A549 (cell line): ENCODE results near the gene XK. TPM values are rescaled to one million over a fixed set of nuclear protein-coding genes. Genes with fewer than 3 reads are reported as not detected.

ENCODE experiments used
- ATAC-seq, 2 experiments: fragments of 200-7000 bp in 1 of 2; fragments of >200 bp in 1 of 2; cut with Nextera tagmentation in 1 of 2; cut with Tn5 transposase in 1 of 2; 3 replicates each; pipeline versions ENCODE4 v1.8.0 to v1.9.1; 2018 to 2020; ENCODE audit warnings: mild to moderate bottlenecking in 1 of 2, moderate library complexity in 1 of 2
- CTCF ChIA-PET: fragments of 300-600 bp; sonication (Branson Sonifier 250); formaldehyde crosslinking; extraction: SDS; loops from one replicate; lab custom pipeline; 2021; ENCODE audit warnings: antibody characterized with exemption, inconsistent platforms; lab: Yijun Ruan, JAX
- POLR2A ChIA-PET: fragments of 350-600 bp; formaldehyde crosslinking; extraction: SDS; loops from one replicate; lab custom pipeline; 2021; ENCODE audit warnings: antibody characterized with exemption, inconsistent platforms; lab: Yijun Ruan, JAX
- DNase-seq, 2 experiments: peaks; one replicate each; pipeline versions ENCODE4 v3.0.0 to v3.0.0-alpha.2; 2011 to 2016; ENCODE audit warnings: low read depth in 1 of 2, low spot score in 1 of 2
- FAIRE-seq: peaks from 2 replicates; lab custom pipeline; 2011; peaks lifted over from hg19 to GRCh38; lab: Jason Lieb, UNC
- H3K27ac ChIP-seq, 2 experiments: fragments of >200 bp; sonication (Bioruptor Twin); formaldehyde crosslinking; 3 replicates each; pipeline ENCODE4 v1.5.1; 2016 to 2017
- H3K4me1 ChIP-seq: fragments of >200 bp; sonication (Bioruptor Twin); formaldehyde crosslinking; 3 replicates; pipeline ENCODE4 v1.6.1; 2016
- H3K4me2 ChIP-seq: fragments of >200 bp; sonication (Bioruptor Twin); formaldehyde crosslinking; 3 replicates; pipeline ENCODE4 v1.6.1; 2016
- H3K4me3 ChIP-seq: fragments of >200 bp; sonication (Bioruptor Twin); formaldehyde crosslinking; 3 replicates; pipeline ENCODE4 v1.5.1; 2016
- H3K9me3 ChIP-seq: fragments of >200 bp; sonication (Bioruptor Twin); formaldehyde crosslinking; 3 replicates; pipeline ENCODE4 v1.6.1; 2016
- ATOH8 ChIP-seq: fragments of 250-450 bp; sonication (Bioruptor Pico); IDR thresholded peaks from 2 replicates; pipeline ENCODE4 v1.5.0; 2020; ENCODE audit warnings: low read depth, mild to moderate bottlenecking, moderate library complexity
- BCL3 ChIP-seq: fragments of >200 bp; sonication (Bioruptor Twin); formaldehyde crosslinking; IDR thresholded peaks from 3 replicates; pipeline ENCODE4 v1.6.1; 2016
- EHMT2 ChIP-seq: fragments of 200-600 bp; sonication (generic); IDR thresholded peaks from 2 replicates; pipeline ENCODE4 v1.6.1; 2016; ENCODE audit warnings: antibody characterized with exemption, low read depth, mild to moderate bottlenecking, moderate library complexity
- FOSB ChIP-seq: fragments of 250-450 bp; sonication (Bioruptor Pico); IDR thresholded peaks from 2 replicates; pipeline ENCODE4 v1.5.0; 2020; ENCODE audit warnings: mild to moderate bottlenecking, moderate library complexity
- FOSL2 ChIP-seq, 2 experiments: fragments of 450-650 bp in 1 of 2; fragments of >200 bp in 1 of 2; sonication (Bioruptor Twin) in 1 of 2; formaldehyde crosslinking; IDR thresholded peaks; 2 replicates each; pipeline versions ENCODE4 v1.5.0 to v1.6.1; 2016 to 2020; ENCODE audit warnings: mild to moderate bottlenecking in 1 of 2, moderate library complexity in 1 of 2
- FOXS1 ChIP-seq: fragments of 250-450 bp; sonication (Bioruptor Pico); IDR thresholded peaks from 2 replicates; pipeline ENCODE4 v1.5.0; 2020; ENCODE audit warnings: mild to moderate bottlenecking, moderate library complexity
- HDAC2 ChIP-seq: fragments of 200-600 bp; sonication (generic); IDR thresholded peaks from 2 replicates; pipeline ENCODE4 v1.6.1; 2016
- HOXA7 ChIP-seq: fragments of 250-450 bp; sonication (Bioruptor Pico); IDR thresholded peaks from 2 replicates; pipeline ENCODE4 v1.5.0; 2020; ENCODE audit warnings: mild to moderate bottlenecking, moderate library complexity
- JUNB ChIP-seq: fragments of >200 bp; sonication (Bioruptor Twin); formaldehyde crosslinking; IDR thresholded peaks from 2 replicates; pipeline ENCODE4 v1.6.1; 2016
- KDM1A ChIP-seq: fragments of 200-600 bp; sonication (generic); IDR thresholded peaks from 2 replicates; pipeline ENCODE4 v1.6.1; 2016; ENCODE audit warnings: low read depth, mild to moderate bottlenecking
- KDM5A ChIP-seq: fragments of 200-600 bp; sonication (generic); IDR thresholded peaks from 2 replicates; pipeline ENCODE4 v1.6.1; 2016; ENCODE audit warnings: antibody characterized with exemption, mild to moderate bottlenecking
- MAFK ChIP-seq: fragments of 450-650 bp; IDR thresholded peaks from 2 replicates; pipeline ENCODE4 v1.6.1; 2014; ENCODE audit not compliant: partially characterized antibody
- MAZ ChIP-seq: fragments of 150-350 bp; IDR thresholded peaks from 2 replicates; pipeline ENCODE4 v1.6.1; 2014; ENCODE audit warnings: antibody characterized with exemption, low read depth, low read length, borderline replicate concordance
- NFE2L2 ChIP-seq: fragments of 150-350 bp; conservative IDR thresholded peaks from 2 replicates; pipeline ENCODE4 v1.6.1; 2014; ENCODE audit warnings: low read length
- NR3C1 ChIP-seq: fragments of >200 bp; sonication (Bioruptor Twin); formaldehyde crosslinking; IDR thresholded peaks from 3 replicates; pipeline ENCODE4 v1.6.1; 2017
- PBX3 ChIP-seq: IDR thresholded peaks from 2 replicates; pipeline ENCODE4 v1.6.1; 2012
- PHF8 ChIP-seq: fragments of 200-600 bp; sonication (generic); IDR thresholded peaks from 2 replicates; pipeline ENCODE4 v1.6.1; 2016; ENCODE audit warnings: low read depth, mild to moderate bottlenecking, antibody characterized with exemption, moderate library complexity, borderline replicate concordance
- RAD21 ChIP-seq, 2 experiments: fragments of >200 bp in 1 of 2; sonication (Bioruptor Twin) in 1 of 2; formaldehyde crosslinking in 1 of 2; IDR thresholded peaks in 1 of 2; conservative IDR thresholded peaks in 1 of 2; 2 replicates in 1 of 2; 3 replicates in 1 of 2; pipeline ENCODE4 v1.6.1; 2012 to 2018; ENCODE audit warnings: inconsistent platforms in 1 of 2
- RFX5 ChIP-seq: fragments of 450-650 bp; IDR thresholded peaks from 2 replicates; pipeline ENCODE4 v1.7.1; 2014; ENCODE audit warnings: antibody characterized with exemption, mild to moderate bottlenecking, moderate library complexity
- RNF2 ChIP-seq: fragments of 200-600 bp; sonication (generic); IDR thresholded peaks from 2 replicates; pipeline ENCODE4 v1.6.1; 2016; ENCODE audit warnings: low read depth, mild to moderate bottlenecking, antibody characterized with exemption, moderate library complexity, borderline replicate concordance
- ZSCAN20 ChIP-seq: fragments of 250-450 bp; sonication (Bioruptor Pico); IDR thresholded peaks from 2 replicates; pipeline ENCODE4 v1.8.0; 2022; ENCODE audit warnings: mild to moderate bottlenecking, moderate library complexity
- WGBS: methylation state at CpG from one replicate; pipeline ENCODE4 v1.1.6; 2017; ENCODE audit errors: missing lambda C conversion rate; 5-methylcytosine and 5-hydroxymethylcytosine counted together
- polyA plus RNA-seq, 4 experiments: library from polyadenylated mRNA; depleted of rRNA in 3 of 4; stranded (reverse); fragments of >200 nt; fragmentation: RNase III in 1 of 4; extraction: RNeasy Plus Mini Kit Qiagen cat#74134 plus additional on column Dnase treatment in 1 of 4; gene quantifications; 2 replicates in 3 of 4; 3 replicates in 1 of 4; pipeline ENCODE4 v1.2.3, GENCODE V29; 2011 to 2017
- TF ChIP-seq, protein P1 (sequence below): fragments of 450-650 bp; IDR thresholded peaks from 2 replicates; pipeline ENCODE4 v1.6.1; 2014; ENCODE audit warnings: antibody characterized with exemption
- TF ChIP-seq, protein P2 (sequence below): fragments of 150-350 bp; IDR thresholded peaks from 2 replicates; pipeline ENCODE4 v1.6.1; 2014; ENCODE audit warnings: low read depth, mild to moderate bottlenecking, low read length
- TF ChIP-seq, protein P3 (sequence below): fragments of >200 bp; sonication (Bioruptor Twin); formaldehyde crosslinking; IDR thresholded peaks from 3 replicates; pipeline ENCODE4 v1.5.1; 2016

The XK gene
- polyA plus RNA-seq, 2 of the 4 experiments (the other 2 are of a cell fraction) = 0.34 to 1.2 TPM

DNA sequence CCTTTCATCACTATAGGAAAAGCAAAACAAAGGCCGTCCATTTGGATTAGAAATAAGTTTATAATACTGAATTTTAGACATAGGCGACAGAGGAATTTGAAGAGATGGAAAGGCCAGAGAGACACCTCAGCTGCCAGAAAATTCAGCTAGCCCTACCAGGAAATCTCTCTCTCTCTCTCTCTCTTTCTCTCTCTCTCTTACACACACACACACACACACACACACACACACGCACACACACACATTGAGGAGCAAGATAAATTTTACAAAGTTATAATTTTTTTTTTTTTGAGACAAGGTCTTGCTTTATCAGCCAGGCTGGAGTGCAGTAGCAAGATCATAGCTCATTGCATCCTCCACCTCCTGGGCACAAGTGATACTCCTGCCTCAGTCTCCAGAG, 1.4 kb downstream of the XK start:
- no peak overlapping the region for H3K27ac ChIP-seq
- no peak overlapping the region for H3K4me3 ChIP-seq
- peaks cover 6% of the 10 kb centered on the region for H3K4me1 ChIP-seq
- DNase-seq (no peak), ATAC-seq (no peak), FAIRE-seq (no peak)
- H3K9me3 ChIP-seq = no peaks in the 10 kb centered on the region
- TF ChIP-seq RFX5 = no peak
- no peak for TF ChIP-seq EHMT2
- no peak overlapping the region for H3K4me2 ChIP-seq
- ChIA-PET POLR2A (no interaction called here), CTCF (interaction anchor here (1.1 kb wide), 1 partner anchor 58 kb away, joined by 4 read pairs; no protein-coding TSS in a partner anchor)
- WGBS = 95% methylated on average over 3 of the region's 3 CpGs

DNA sequence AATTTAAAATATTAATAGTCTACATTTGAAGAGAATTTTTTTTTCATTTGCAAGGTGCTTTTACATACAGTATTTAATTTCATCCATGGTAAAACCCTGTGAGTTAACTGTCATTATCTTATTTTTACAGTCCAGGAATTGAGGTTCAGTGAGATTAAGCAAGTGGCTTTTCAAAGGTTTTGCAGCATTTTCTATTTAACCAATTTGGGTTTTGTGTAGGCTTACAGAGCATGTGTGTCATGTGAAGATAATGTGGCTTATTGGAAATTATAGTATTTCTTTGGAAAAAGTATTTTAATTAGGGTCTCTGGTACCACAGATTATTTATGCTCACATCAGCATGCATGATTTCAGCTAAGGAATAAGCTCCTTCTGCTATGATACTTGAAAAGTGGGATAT, 4.5 kb downstream of the XK start:
- ATAC-seq (no peak), FAIRE-seq (no peak), DNase-seq (no peak)
- TF ChIP-seq RNF2 (no peak), PBX3 (no peak), HOXA7 (CRISPR knock-in tag) (no peak), NFE2L2 (no peak), FOSL2 (IDR thresholded peaks at IDR 0.05) (no peak), FOSL2 (CRISPR knock-in tag; IDR thresholded peaks at IDR 0.05) (no peak), MAFK (no peak), JUNB (no peak), KDM1A (no peak), MAZ (no peak), ZSCAN20 (CRISPR knock-in tag) (no peak), RAD21 (conservative IDR thresholded peaks at IDR 0.05 in 1 of 2, IDR thresholded peaks at IDR 0.05 in 1 of 2) (no peak), RFX5 (no peak), KDM5A (no peak), NR3C1 (no peak), HDAC2 (no peak), BCL3 (no peak), ATOH8 (CRISPR knock-in tag) (no peak)
- TF ChIP-seq, protein P1, sequence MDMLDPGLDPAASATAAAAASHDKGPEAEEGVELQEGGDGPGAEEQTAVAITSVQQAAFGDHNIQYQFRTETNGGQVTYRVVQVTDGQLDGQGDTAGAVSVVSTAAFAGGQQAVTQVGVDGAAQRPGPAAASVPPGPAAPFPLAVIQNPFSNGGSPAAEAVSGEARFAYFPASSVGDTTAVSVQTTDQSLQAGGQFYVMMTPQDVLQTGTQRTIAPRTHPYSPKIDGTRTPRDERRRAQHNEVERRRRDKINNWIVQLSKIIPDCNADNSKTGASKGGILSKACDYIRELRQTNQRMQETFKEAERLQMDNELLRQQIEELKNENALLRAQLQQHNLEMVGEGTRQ = no peak
- TF ChIP-seq, protein P2, sequence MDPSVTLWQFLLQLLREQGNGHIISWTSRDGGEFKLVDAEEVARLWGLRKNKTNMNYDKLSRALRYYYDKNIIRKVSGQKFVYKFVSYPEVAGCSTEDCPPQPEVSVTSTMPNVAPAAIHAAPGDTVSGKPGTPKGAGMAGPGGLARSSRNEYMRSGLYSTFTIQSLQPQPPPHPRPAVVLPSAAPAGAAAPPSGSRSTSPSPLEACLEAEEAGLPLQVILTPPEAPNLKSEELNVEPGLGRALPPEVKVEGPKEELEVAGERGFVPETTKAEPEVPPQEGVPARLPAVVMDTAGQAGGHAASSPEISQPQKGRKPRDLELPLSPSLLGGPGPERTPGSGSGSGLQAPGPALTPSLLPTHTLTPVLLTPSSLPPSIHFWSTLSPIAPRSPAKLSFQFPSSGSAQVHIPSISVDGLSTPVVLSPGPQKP = no peak
- no peak overlapping the region for H3K4me2 ChIP-seq
- H3K9me3 ChIP-seq = no peaks in the 10 kb centered on the region
- ChIA-PET CTCF (no interaction called here), POLR2A (no interaction called here)
- no peak overlapping the region for H3K4me3 ChIP-seq
- no peak overlapping the region for H3K27ac ChIP-seq
- 0 out of 3 replicates have a peak, but pooled peaks cover under 1% of the 10 kb centered on the region for H3K4me1 ChIP-seq

GRCh38 chrX:37692918-37693317, 7.3 kb downstream of the XK start:
- POLR2A ChIA-PET = no interaction called here
- FAIRE-seq = peak; percentile 13
- TF ChIP-seq BCL3 (no peak), PHF8 (no peak), ATOH8 (CRISPR knock-in tag) (no peak), FOXS1 (CRISPR knock-in tag) (no peak), KDM1A (no peak), JUNB (no peak), FOSB (CRISPR knock-in tag) (no peak)
- TF ChIP-seq, protein P3, sequence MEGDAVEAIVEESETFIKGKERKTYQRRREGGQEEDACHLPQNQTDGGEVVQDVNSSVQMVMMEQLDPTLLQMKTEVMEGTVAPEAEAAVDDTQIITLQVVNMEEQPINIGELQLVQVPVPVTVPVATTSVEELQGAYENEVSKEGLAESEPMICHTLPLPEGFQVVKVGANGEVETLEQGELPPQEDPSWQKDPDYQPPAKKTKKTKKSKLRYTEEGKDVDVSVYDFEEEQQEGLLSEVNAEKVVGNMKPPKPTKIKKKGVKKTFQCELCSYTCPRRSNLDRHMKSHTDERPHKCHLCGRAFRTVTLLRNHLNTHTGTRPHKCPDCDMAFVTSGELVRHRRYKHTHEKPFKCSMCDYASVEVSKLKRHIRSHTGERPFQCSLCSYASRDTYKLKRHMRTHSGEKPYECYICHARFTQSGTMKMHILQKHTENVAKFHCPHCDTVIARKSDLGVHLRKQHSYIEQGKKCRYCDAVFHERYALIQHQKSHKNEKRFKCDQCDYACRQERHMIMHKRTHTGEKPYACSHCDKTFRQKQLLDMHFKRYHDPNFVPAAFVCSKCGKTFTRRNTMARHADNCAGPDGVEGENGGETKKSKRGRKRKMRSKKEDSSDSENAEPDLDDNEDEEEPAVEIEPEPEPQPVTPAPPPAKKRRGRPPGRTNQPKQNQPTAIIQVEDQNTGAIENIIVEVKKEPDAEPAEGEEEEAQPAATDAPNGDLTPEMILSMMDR = no peak

More at GRCh38 chrX:37692918-37693317, 7.3 kb downstream of the XK start:
- Histone ChIP-seq H3K4me1 (no peaks in the 10 kb centered on the region), H3K9me3 (no peaks in the 10 kb centered on the region), H3K4me2 (no peak overlapping the region), H3K27ac (no peak overlapping the region), H3K4me3 (no peak overlapping the region)
- ATAC-seq (no peak), DNase-seq (no peak)
- 88% methylated on average over 3 of the region's 3 CpGs for WGBS
- CTCF ChIA-PET = no interaction called here
